Left ventricle myocardium inferior (tissue), 1 donor: Measurements from ENCODE around the gene ECHDC1. TPM values are rescaled to one million over a fixed set of nuclear protein-coding genes. Genes with fewer than 3 reads are reported as not detected.
"Not testable (repeated sequence)": the region's sequence is repeated elsewhere in the genome, so short reads cannot be mapped to it uniquely, and the experiment has no call there.

ENCODE experiments used
- DNase-seq: peaks from one replicate; pipeline ENCODE4 v3.0.0-alpha.2; 2020
- H3K27ac ChIP-seq: fragments of 200-600 bp; replicated peaks from 2 replicates; pipeline ENCODE4 v1.8.0; 2021
- H3K27me3 ChIP-seq: fragments of 200-600 bp; 2 replicates; pipeline ENCODE4 v1.8.0; 2021; ENCODE audit warnings: low read depth
- H3K36me3 ChIP-seq: fragments of 200-600 bp; 2 replicates; pipeline ENCODE4 v1.8.0; 2021
- H3K4me1 ChIP-seq: fragments of 200-600 bp; 2 replicates; pipeline ENCODE4 v1.8.0; 2021
- H3K4me3 ChIP-seq: fragments of 200-600 bp; 2 replicates; pipeline ENCODE4 v1.8.0; 2021; ENCODE audit warnings: mild to moderate bottlenecking, moderate library complexity
- H3K9me3 ChIP-seq: fragments of 200-600 bp; replicated peaks from 2 replicates; pipeline ENCODE4 v1.8.0; 2021
- intact Hi-C: fragments of 100-400 bp; cut with micrococcal nuclease; formaldehyde crosslinking; loops from one replicate; pipeline ENCODE4 v1.11.0; 2022
- total RNA-seq: library from RNA; stranded (reverse); fragmentation: NEBNext Ultra II Directional; extraction: Animal tissue kit (Norgen Biotek cat#: 25700); gene quantifications from one replicate; pipeline ENCODE4 v1.2.1, GENCODE V29; 2021
- TF ChIP-seq, protein P1 (sequence below): fragments of 200-600 bp; IDR thresholded peaks from 2 replicates; pipeline ENCODE4 v1.8.0; 2021; ENCODE audit warnings: antibody characterized with exemption, mild to moderate bottlenecking, borderline replicate concordance
- donor health status: DM: no; HTN: yes; CAD: no; lungs with severe emphysema.

The ECHDC1 gene
- total RNA-seq, 1 donor from 2014 or later: 39.7 TPM

DNA sequence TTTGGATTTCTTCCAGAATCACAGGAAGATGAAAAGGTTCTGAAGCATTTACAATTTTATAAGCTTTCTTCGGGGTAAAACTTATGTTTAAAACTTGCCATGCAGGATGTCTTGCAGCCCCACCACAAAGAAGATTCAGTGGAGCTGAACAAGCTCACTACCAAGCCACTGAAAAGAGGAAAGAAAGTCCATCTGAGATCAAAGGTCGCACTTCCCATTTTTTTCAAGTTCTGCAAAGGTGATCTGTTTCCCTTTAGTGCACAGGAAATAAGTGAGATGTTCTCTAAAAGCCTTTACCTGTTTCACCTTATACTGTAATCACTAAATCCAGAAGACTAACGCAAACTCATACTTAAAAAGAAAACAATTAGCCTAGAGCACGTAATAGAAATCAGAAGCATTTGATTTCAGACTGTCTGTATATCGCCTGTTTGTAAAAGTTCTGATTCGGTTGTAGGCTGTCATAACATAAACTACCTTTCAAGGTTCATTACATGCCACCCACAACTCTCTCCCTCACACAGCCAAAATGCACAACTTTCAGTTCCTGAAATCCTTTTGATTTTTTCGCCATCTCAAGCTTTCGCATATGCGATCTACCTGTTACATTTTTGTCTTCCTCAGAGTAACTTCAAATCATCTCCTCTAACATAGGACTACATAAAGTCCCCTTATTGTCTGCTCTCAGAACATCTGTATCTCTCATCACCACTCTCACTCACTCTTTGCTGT lies 1.8 kb downstream of the ECHDC1 start:
- no peaks in the 10 kb centered on the region for H3K9me3 ChIP-seq
- DNase-seq: no peak
- H3K27me3 ChIP-seq: no peaks in the 10 kb centered on the region
- TF ChIP-seq, protein P1, sequence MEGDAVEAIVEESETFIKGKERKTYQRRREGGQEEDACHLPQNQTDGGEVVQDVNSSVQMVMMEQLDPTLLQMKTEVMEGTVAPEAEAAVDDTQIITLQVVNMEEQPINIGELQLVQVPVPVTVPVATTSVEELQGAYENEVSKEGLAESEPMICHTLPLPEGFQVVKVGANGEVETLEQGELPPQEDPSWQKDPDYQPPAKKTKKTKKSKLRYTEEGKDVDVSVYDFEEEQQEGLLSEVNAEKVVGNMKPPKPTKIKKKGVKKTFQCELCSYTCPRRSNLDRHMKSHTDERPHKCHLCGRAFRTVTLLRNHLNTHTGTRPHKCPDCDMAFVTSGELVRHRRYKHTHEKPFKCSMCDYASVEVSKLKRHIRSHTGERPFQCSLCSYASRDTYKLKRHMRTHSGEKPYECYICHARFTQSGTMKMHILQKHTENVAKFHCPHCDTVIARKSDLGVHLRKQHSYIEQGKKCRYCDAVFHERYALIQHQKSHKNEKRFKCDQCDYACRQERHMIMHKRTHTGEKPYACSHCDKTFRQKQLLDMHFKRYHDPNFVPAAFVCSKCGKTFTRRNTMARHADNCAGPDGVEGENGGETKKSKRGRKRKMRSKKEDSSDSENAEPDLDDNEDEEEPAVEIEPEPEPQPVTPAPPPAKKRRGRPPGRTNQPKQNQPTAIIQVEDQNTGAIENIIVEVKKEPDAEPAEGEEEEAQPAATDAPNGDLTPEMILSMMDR: no peak
- H3K4me3 ChIP-seq: peak overlapping the region; percentile 72
- H3K27ac ChIP-seq: no peak overlapping the region
- H3K4me1 ChIP-seq: peaks cover 70% of the 10 kb centered on the region
- H3K36me3 ChIP-seq: no peaks in the 10 kb centered on the region
- intact Hi-C loops: no loop called here

DNA sequence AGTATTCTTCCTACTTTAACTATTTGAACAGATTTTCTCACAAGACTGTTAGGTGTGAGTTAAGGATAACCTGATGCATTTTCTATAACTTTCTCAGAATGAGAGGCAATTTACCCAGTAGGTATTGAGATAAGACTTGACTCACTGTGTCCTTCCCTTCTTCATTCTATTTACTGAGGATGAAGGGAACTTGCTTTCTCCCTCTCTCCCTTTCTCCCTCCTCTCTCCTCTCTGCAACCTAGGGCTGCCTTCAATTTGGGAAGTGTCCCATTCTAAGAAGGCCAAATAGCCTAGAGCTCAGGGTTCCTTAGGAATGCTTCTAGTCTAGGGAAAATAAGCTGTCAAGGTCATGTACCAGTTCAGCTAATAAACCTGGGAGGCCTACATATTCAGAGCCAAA lies 3.2 kb downstream of the ECHDC1 start:
- Histone ChIP-seq H3K27ac (no peak overlapping the region), H3K4me1 (peaks cover 78% of the 10 kb centered on the region)
- intact Hi-C loops: no loop called here

DNA sequence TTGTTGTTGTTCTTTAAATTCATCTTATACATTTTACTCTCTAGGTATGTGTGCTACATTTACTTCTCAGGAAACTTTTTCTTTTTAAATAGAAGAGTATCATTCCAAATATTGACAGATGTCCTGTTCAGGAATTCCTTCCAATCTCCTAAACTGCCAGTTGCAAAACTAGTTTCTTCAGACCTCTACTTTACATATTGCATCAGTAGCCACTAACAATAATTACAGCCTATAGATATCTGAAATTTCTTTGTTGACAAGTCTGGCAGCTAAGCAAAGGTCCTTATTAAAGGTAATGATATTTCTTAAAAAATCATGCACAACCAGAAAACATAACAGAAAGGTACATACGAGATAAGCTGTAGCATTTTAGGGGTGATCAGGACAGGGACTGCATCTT lies 4.5 kb downstream of the ECHDC1 start:
- Histone ChIP-seq H3K4me1 (peaks cover 74% of the 10 kb centered on the region), H3K4me3 (no peak overlapping the region), H3K27ac (no peak overlapping the region), H3K9me3 (no peaks in the 10 kb centered on the region), H3K36me3 (no peaks in the 10 kb centered on the region), H3K27me3 (no peaks in the 10 kb centered on the region)
- intact Hi-C loops: no loop called here
- TF ChIP-seq, protein P1: no peak
- no peak for DNase-seq

More for the DNA sequence above, 3.2 kb downstream of the ECHDC1 start:
- DNase-seq: no peak
- Histone ChIP-seq H3K27me3 (no peaks in the 10 kb centered on the region), H3K36me3 (no peaks in the 10 kb centered on the region), H3K9me3 (no peaks in the 10 kb centered on the region), H3K4me3 (no peak overlapping the region)
- TF ChIP-seq, protein P1: no peak

DNA sequence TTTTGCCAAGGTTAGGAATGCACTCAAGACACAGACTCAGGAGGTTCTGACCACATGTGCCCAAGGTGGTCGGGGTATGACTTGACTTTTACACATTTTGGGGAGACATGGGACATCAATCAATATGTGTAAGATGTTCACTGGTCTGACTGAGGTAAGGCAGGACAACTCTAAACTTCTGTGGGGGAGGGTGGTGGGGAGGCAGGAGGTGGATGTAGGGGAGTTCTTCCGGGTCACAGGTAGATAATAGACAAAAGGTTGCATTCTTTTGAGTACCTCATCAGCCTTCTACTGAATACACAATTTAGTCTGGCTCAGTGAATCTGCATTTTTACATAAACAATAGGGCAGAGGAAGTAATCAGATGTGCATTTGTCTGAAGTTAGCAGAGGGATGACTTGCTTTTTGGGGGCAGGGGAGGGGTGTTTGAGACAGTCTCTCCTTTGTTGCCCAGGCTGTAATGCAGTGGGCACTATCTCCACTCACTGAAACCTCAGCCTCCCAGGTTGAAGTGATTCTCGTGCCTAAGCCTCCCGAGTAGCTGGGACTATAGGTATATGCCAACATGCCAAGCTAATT lies 10.9 kb downstream of the ECHDC1 start:
- Histone ChIP-seq H3K4me1 (peaks cover 15% of the 10 kb centered on the region), H3K27ac (no peak overlapping the region)
- no peak for DNase-seq

DNA sequence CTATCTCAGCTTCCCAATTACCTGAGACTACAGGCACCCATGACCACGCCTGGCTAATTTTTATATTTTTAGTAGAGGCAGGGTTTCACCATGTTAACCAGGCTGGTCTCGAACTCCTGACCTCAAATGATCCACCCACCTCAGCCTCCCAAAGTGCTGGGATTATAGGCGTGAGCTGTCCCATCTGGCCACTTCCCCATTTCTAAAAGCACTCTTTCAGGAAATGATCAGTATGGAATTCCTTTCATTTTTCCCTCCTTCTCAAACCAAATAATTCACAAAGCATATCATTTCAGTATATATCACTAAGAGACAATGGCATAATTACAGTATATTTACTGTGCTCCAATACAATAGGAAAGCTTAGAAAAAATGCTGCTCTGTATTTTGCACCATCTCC lies 12.2 kb downstream of the ECHDC1 start:
- H3K9me3 ChIP-seq, H3K27me3 ChIP-seq, H3K4me3 ChIP-seq, H3K27ac ChIP-seq, intact Hi-C loops, DNase-seq: not testable (repeated sequence)
- Histone ChIP-seq H3K4me1 (peaks cover 10% of the 10 kb centered on the region), H3K36me3 (peaks cover 16% of the 10 kb centered on the region)

More for the DNA sequence above, 10.9 kb downstream of the ECHDC1 start:
- intact Hi-C loops: no loop called here
- no peak overlapping the region for H3K4me3 ChIP-seq
- TF ChIP-seq, protein P1: no peak
- H3K36me3 ChIP-seq: peaks cover 5% of the 10 kb centered on the region
- H3K9me3 ChIP-seq: no peaks in the 10 kb centered on the region
- H3K27me3 ChIP-seq: no peaks in the 10 kb centered on the region

GRCh38 chr6:127328043-127328609 lies 15.3 kb downstream of the ECHDC1 start:
- intact Hi-C loops: no loop called here
- Histone ChIP-seq H3K4me3 (no peak overlapping the region), H3K36me3 (peaks cover 35% of the 10 kb centered on the region), H3K27ac (no peak overlapping the region), H3K9me3 (no peaks in the 10 kb centered on the region), H3K27me3 (no peaks in the 10 kb centered on the region), H3K4me1 (no peaks in the 10 kb centered on the region)
- DNase-seq: no peak
- TF ChIP-seq, protein P1: no peak
